Trophoblast cell (in vitro differentiated cells and primary cell): ENCODE results near the gene VKORC1L1.
A peak's percentile ranks its signal among the peaks of the same experiment; 100 is the strongest.

ENCODE experiments used
- DNase-seq, 2 donors: peaks; one replicate each; pipeline ENCODE4 v3.0.0-alpha.2; 2016
- H2AFZ ChIP-seq: 2 replicates; pipeline ENCODE4 v1.6.1; 2013; ENCODE audit warnings: low read length, moderate library complexity, mild to moderate bottlenecking; ENCODE audit not compliant: insufficient read depth, poor library complexity
- H2AK5ac ChIP-seq: 2 replicates; pipeline ENCODE4 v1.6.1; 2013; ENCODE audit warnings: mild to moderate bottlenecking, low read length
- H2BK120ac ChIP-seq: 2 replicates; pipeline ENCODE4 v1.6.1; 2013; ENCODE audit warnings: low read length, mild to moderate bottlenecking, moderate library complexity; ENCODE audit not compliant: insufficient read depth, poor library complexity
- H2BK12ac ChIP-seq: 2 replicates; pipeline ENCODE4 v1.6.1; 2013; ENCODE audit warnings: mild to moderate bottlenecking, low read length, moderate library complexity
- H2BK5ac ChIP-seq: 2 replicates; pipeline ENCODE4 v1.6.1; 2013; ENCODE audit warnings: low read length, low read depth, moderate library complexity, mild to moderate bottlenecking; ENCODE audit not compliant: poor library complexity
- H3K14ac ChIP-seq: 2 replicates; pipeline ENCODE4 v1.6.1; 2013; ENCODE audit warnings: mild to moderate bottlenecking, low read length
- H3K18ac ChIP-seq: 2 replicates; pipeline ENCODE4 v1.6.1; 2013; ENCODE audit warnings: mild to moderate bottlenecking, low read length
- H3K23ac ChIP-seq: 2 replicates; pipeline ENCODE4 v1.6.1; 2013; ENCODE audit warnings: low read length
- H3K27ac ChIP-seq: 2 replicates; pipeline ENCODE4 v1.5.1; 2013; ENCODE audit warnings: low read depth, mild to moderate bottlenecking, inconsistent platforms, low read length, moderate library complexity
- H3K27me3 ChIP-seq: 2 replicates; pipeline ENCODE4 v1.6.1; 2013; ENCODE audit warnings: inconsistent platforms, mild to moderate bottlenecking, low read length, moderate library complexity; ENCODE audit not compliant: insufficient read depth
- H3K36me3 ChIP-seq, 2 experiments: 1 replicate in 1 of 2; 2 replicates in 1 of 2; pipeline ENCODE4 v1.6.1; 2013; ENCODE audit warnings: low read length in 2 of 2, mild to moderate bottlenecking in 2 of 2, moderate library complexity in 1 of 2; ENCODE audit not compliant: insufficient read depth in 2 of 2, control insufficient read depth in 1 of 2
- H3K4ac ChIP-seq: 2 replicates; pipeline ENCODE4 v1.6.1; 2013; ENCODE audit warnings: low read depth, mild to moderate bottlenecking, low read length, moderate library complexity
- H3K4me1 ChIP-seq, 2 experiments: 1 replicate in 1 of 2; 2 replicates in 1 of 2; pipeline ENCODE4 v1.6.1; 2013; ENCODE audit warnings: low read length in 2 of 2, mild to moderate bottlenecking in 2 of 2, moderate library complexity in 1 of 2; ENCODE audit not compliant: insufficient read depth in 2 of 2, control insufficient read depth in 1 of 2
- H3K4me2 ChIP-seq: 2 replicates; pipeline ENCODE4 v1.6.1; 2013; ENCODE audit warnings: inconsistent platforms, mild to moderate bottlenecking, low read length, moderate library complexity
- H3K4me3 ChIP-seq: 2 replicates; pipeline ENCODE4 v1.5.1; 2013; ENCODE audit warnings: mild to moderate bottlenecking, low read depth, low read length, inconsistent platforms
- H3K79me1 ChIP-seq: one replicate; pipeline ENCODE4 v1.6.1; 2013; ENCODE audit warnings: low read length
- H3K79me2 ChIP-seq: 2 replicates; pipeline ENCODE4 v1.6.1; 2013; ENCODE audit warnings: low read length, mild to moderate bottlenecking; ENCODE audit not compliant: control insufficient read depth, insufficient read depth, poor library complexity
- H3K9ac ChIP-seq: 2 replicates; pipeline ENCODE4 v1.6.1; 2013; ENCODE audit warnings: mild to moderate bottlenecking, low read length
- H3K9me3 ChIP-seq: 2 replicates; pipeline ENCODE4 v1.6.1; 2013; ENCODE audit warnings: low read depth, mild to moderate bottlenecking, control low read depth, inconsistent platforms, low read length; ENCODE audit not compliant: insufficient read depth
- H4K12ac ChIP-seq: 2 replicates; pipeline ENCODE4 v1.6.1; 2013; ENCODE audit warnings: low read depth, mild to moderate bottlenecking, low read length, moderate library complexity
- H4K8ac ChIP-seq: 2 replicates; pipeline ENCODE4 v1.6.1; 2013; ENCODE audit warnings: low read depth, mild to moderate bottlenecking, low read length, moderate library complexity
- H4K91ac ChIP-seq: one replicate; pipeline ENCODE4 v1.6.1; 2013; ENCODE audit warnings: low read depth, mild to moderate bottlenecking, low read length, moderate library complexity
- WGBS: extraction: QIAGEN DNeasy Blood & Tissue Kit; methylation state at CpG from one replicate; pipeline ENCODE4 v1.1.7; 2013; ENCODE audit warnings: missing lambda C conversion rate; ENCODE audit not compliant: insufficient read length, insufficient coverage; ENCODE audit errors: extremely low coverage; 5-methylcytosine and 5-hydroxymethylcytosine counted together

VKORC1L1 gene

GRCh38 chr7:65976659-65977196 is 103.9 kb downstream of the VKORC1L1 start:
- Histone ChIP-seq H3K23ac (no peak overlapping the region), H3K4me1 (peaks cover 5% of the 10 kb centered on the region in 2 experiments), H2AFZ (no peak overlapping the region), H3K14ac (no peak overlapping the region), H3K9ac (no peak overlapping the region), H3K79me1 (peaks cover 2% of the 10 kb centered on the region), H4K91ac (no peak overlapping the region), H2BK120ac (no peak overlapping the region), H3K27me3 (no peaks in the 10 kb centered on the region), H2BK5ac (no peak overlapping the region), H3K27ac (no peak overlapping the region), H3K36me3 (peaks cover 44 to 50% of the 10 kb centered on the region in 2 experiments), H3K79me2 (peaks cover 1% of the 10 kb centered on the region), H3K18ac (no peak overlapping the region), H3K4me3 (no peak overlapping the region), H4K12ac (no peak overlapping the region), H3K9me3 (peaks cover 4% of the 10 kb centered on the region), H3K4ac (no peak overlapping the region), H3K4me2 (no peak overlapping the region), H2AK5ac (no peak overlapping the region), H4K8ac (no peak overlapping the region), H2BK12ac (no peak overlapping the region)
- DNase-seq: no peak
- WGBS: no CpG with 5 or more reads among the region's 16 CpGs

- Histone ChIP-seq H2BK5ac (no peak overlapping the region), H2AK5ac (no peak overlapping the region), H3K23ac (no peak overlapping the region), H3K9me3 (peaks cover 4% of the 10 kb centered on the region), H2AFZ (no peak overlapping the region), H3K36me3 (peaks cover 23 to 32% of the 10 kb centered on the region in 2 experiments), H3K4me1 (peaks cover 7 to 8% of the 10 kb centered on the region in 2 experiments), H3K4ac (no peak overlapping the region), H2BK12ac (no peak overlapping the region), H3K18ac (no peak overlapping the region), H3K4me3 (no peak overlapping the region), H3K27me3 (no peaks in the 10 kb centered on the region), H2BK120ac (no peak overlapping the region), H3K14ac (no peak overlapping the region), H3K27ac (no peak overlapping the region), H4K91ac (no peak overlapping the region), H3K9ac (no peak overlapping the region), H3K79me1 (peaks cover 7% of the 10 kb centered on the region), H4K8ac (no peak overlapping the region), H3K4me2 (no peak overlapping the region), H4K12ac (no peak overlapping the region), H3K79me2 (peaks cover 3% of the 10 kb centered on the region)
- WGBS: no CpG with 5 or more reads among the region's 18 CpGs
- no peak for DNase-seq
Observed at GRCh38 chr7:65978891-65979582, 106.2 kb downstream of the VKORC1L1 start.

GRCh38 chr7:65979583-65980477 is 107.0 kb downstream of the VKORC1L1 start:
- Histone ChIP-seq H2BK5ac (no peak overlapping the region), H3K14ac (no peak overlapping the region), H2AFZ (no peak overlapping the region), H2BK120ac (no peak overlapping the region), H3K9ac (no peak overlapping the region), H3K4me1 (peaks cover 7 to 8% of the 10 kb centered on the region in 2 experiments), H3K79me2 (peaks cover 3% of the 10 kb centered on the region), H4K8ac (no peak overlapping the region), H3K4ac (no peak overlapping the region), H2BK12ac (no peak overlapping the region), H3K4me2 (no peak overlapping the region), H3K79me1 (peaks cover 7% of the 10 kb centered on the region), H3K9me3 (peaks cover 2% of the 10 kb centered on the region), H3K4me3 (no peak overlapping the region), H3K23ac (no peak overlapping the region), H3K27me3 (no peaks in the 10 kb centered on the region), H2AK5ac (no peak overlapping the region), H3K36me3 (peaks cover 15 to 24% of the 10 kb centered on the region in 2 experiments), H3K18ac (no peak overlapping the region), H4K12ac (no peak overlapping the region), H3K27ac (no peak overlapping the region), H4K91ac (no peak overlapping the region)
- whole genome bisulfite sequencing: no CpG with 5 or more reads among the region's 29 CpGs
- no peak for DNase-seq

GRCh38 chr7:65980478-65981250 is 107.8 kb downstream of the VKORC1L1 start:
- H3K4me1 ChIP-seq: peaks cover 7 to 8% of the 10 kb centered on the region in 2 experiments
- H2BK5ac ChIP-seq: no peak overlapping the region
- H3K4ac ChIP-seq: no peak overlapping the region
- no peak overlapping the region for H3K9ac ChIP-seq
- no peak overlapping the region for H3K23ac ChIP-seq
- no peak overlapping the region for H3K27ac ChIP-seq
- peak overlapping the region; percentile 30 for H3K18ac ChIP-seq
- H3K36me3 ChIP-seq: peaks cover 13 to 20% of the 10 kb centered on the region in 2 experiments
- DNase-seq: peak; percentile 28 to 50
- H3K4me2 ChIP-seq: peak overlapping the region; percentile 43
- H2AFZ ChIP-seq: no peak overlapping the region
- H4K8ac ChIP-seq: no peak overlapping the region
- peaks cover 3% of the 10 kb centered on the region for H3K79me2 ChIP-seq
- peaks cover 7% of the 10 kb centered on the region for H3K79me1 ChIP-seq
- H4K91ac ChIP-seq: no peak overlapping the region
- no peaks in the 10 kb centered on the region for H3K27me3 ChIP-seq
- H2BK12ac ChIP-seq: no peak overlapping the region
- WGBS: no CpG with 5 or more reads among the region's 11 CpGs
- no peak overlapping the region for H2AK5ac ChIP-seq
- no peak overlapping the region for H3K14ac ChIP-seq
- no peak overlapping the region for H4K12ac ChIP-seq
- no peak overlapping the region for H2BK120ac ChIP-seq
- H3K9me3 ChIP-seq: no peaks in the 10 kb centered on the region
- no peak overlapping the region for H3K4me3 ChIP-seq
